GM12872 (cell line): ENCODE measurements around the gene ASCC3.

Experiments
- TF ChIP-seq, protein P1 (sequence below): IDR thresholded peaks from 3 replicates; pipeline ENCODE4 v1.5.1; 2011; ENCODE audit warnings: low read depth, mild to moderate bottlenecking, low read length, moderate library complexity; ENCODE audit not compliant: insufficient read depth

The ASCC3 gene

DNA sequence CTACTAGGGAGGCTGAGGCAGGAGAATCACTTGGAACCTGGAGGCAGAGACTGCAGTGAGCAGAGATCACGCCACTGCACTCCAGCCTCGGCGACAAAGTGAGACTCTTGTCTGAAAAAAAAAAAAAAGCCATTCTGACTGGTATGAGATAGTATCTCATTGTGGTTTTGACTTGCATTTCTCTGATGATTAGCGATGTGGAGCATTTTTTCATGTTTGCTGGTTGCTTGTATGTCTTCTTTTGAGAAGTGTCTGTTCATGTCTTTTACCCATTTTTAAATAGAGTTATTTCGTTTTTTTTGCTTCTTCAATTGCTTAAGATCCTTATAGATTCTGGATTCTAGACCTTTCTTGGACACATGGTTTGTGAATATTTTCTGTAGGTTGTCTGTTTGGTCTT lies 312.9 kb downstream of the ASCC3 start:
- TF ChIP-seq, protein P1, sequence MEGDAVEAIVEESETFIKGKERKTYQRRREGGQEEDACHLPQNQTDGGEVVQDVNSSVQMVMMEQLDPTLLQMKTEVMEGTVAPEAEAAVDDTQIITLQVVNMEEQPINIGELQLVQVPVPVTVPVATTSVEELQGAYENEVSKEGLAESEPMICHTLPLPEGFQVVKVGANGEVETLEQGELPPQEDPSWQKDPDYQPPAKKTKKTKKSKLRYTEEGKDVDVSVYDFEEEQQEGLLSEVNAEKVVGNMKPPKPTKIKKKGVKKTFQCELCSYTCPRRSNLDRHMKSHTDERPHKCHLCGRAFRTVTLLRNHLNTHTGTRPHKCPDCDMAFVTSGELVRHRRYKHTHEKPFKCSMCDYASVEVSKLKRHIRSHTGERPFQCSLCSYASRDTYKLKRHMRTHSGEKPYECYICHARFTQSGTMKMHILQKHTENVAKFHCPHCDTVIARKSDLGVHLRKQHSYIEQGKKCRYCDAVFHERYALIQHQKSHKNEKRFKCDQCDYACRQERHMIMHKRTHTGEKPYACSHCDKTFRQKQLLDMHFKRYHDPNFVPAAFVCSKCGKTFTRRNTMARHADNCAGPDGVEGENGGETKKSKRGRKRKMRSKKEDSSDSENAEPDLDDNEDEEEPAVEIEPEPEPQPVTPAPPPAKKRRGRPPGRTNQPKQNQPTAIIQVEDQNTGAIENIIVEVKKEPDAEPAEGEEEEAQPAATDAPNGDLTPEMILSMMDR = no peak

DNA sequence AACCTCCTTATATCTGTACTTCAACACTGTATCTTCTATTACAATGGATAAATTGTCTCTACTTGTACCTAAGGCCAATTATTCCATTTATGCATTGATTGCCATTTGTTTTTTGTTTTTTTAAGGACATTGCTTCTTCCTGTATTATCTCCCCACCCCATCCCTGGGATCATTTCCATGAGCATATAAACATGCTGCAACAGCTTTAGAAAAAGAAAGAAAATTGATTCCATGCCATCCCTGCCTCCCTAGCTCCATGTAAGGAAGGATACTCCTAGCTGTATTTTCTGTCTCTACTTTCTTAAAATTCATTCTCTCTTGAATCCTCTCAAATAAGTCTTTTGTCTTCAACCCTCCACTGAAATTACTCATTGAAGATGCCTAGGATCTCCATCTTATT lies 314.6 kb downstream of the ASCC3 start:
- TF ChIP-seq, protein P1 = no peak

DNA sequence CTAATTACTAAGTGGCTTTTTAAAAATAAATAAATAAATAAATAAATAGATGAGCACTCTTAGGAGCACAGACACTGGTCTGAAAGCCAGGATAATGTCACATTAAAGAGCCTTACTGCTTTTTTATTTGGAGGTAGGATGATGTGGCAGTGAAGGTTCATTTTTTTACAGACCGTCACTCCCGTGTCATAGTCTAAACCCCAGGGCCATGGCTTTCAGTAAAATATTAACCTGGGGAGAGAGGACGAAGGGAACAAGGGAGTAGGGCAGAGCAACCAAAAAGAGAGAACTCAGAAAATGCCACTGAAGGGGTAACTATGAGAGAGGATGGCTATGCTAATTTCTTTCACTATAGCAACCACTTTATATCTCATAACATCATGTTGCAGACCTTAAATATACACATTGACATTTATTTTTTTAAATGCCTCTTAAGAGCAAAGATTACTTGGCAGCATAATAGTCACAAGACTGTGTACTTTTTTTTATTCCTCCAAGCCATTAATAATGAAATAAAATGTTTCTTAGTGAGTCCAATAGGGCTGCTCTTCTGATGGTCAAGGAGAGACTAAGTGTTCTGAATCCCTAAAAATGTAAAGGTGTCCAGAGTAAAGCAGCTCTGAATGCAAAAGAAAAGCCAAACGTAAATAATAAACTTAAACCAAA lies 315.6 kb downstream of the ASCC3 start:
- TF ChIP-seq, protein P1 = no peak

DNA sequence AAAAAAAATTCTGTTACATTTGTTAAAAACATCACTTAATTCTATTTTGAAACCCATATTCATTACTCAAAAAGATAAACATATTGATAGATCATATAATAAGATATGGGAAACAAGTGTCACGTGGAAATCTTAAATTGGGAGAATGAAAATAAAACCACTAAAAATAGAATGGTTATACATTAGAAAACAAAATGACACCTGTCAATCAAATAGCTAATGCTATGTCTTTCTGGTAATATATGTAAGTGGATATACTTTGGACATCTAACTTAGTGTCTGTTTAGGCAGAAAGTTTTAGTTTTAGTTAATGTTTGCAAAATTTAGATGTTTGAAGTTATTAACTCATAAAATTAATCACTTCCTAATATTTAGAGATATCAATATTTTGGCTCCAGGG lies 321.3 kb downstream of the ASCC3 start:
- TF ChIP-seq, protein P1 = no peak

DNA sequence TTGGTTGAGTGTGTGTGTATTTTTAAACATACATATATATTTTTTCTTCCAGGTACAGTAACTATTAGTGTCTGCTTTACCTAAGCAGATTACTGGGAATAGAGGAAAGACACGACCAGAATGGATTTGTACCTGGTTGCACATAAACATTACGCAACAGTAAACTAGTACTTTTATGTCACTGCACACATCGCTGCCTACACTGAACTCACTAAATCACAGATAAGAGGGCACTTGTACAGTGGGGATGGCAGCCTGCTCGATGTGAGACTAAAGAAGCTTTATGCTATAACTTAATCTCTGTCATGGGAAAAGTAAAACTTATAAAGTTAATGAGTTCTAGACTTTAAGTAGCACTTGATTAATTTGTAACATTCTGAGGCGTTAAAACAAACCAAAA lies 326.9 kb downstream of the ASCC3 start:
- TF ChIP-seq, protein P1 = no peak

DNA sequence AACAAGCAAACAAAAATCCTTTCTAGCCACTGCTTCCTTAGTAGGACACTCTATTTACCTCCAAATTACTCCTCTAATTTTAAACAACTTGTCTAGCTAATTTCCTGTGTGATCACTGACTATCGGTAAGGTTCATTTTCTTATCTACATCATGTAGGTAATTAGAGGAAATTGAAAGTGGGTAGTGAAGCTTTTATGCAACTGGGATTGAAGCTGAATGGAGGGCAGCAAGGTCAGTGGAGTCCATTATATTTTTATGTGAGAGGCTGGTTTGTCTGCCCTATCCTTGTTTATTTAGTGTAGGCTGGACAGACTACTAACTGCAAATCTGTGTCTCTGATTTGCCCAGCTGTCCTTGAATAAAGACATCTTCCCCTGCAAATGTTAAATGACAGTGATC lies 327.9 kb downstream of the ASCC3 start:
- TF ChIP-seq, protein P1 = no peak

DNA sequence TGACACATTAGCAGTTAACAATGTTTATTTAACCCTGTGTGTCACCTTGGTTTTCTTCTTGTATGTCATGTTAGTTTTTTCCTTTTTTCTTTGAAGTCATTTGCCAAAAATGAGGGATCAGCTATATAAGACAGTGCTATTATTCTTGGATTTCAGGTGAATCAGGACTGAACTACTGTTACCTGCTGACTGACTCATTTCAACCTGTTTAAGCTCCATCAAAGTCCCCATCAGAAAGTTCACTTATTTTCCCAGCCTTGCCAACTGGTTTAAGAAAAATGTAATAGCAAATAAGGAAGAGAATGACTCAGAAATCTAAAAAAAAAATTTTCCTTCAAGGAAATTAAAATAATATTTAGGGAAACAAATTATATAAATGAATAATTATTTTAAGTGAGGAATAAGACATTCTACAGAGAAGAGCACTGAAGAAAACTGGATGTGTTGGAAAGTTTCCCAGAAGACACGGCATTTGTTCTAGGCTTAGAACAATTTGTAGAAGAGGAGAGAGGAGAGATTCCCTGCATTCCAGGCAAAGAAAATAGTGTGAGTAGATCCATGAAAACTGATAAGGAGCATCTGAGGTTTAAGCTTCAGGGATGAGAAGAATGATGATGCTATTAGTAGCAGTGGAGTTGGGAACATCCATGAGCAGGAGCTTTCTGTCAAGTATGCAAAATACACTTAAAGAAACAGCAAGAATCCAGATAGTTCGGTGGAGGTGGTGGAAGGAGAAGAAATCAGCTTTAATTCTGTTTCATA lies 331.5 kb downstream of the ASCC3 start:
- TF ChIP-seq, protein P1 = no peak
